GM06990 (cell line): ENCODE data around the gene TXNRD3.
"Not testable (repeated sequence)": the region's sequence is repeated elsewhere in the genome, so short reads cannot be mapped to it uniquely, and the experiment has no call there.

Experiments
- DNase-seq: peaks from one replicate; pipeline ENCODE4 v3.0.0-alpha.2; 2011; ENCODE audit not compliant: insufficient read length; ENCODE audit errors: extremely low read depth
- H3K27me3 ChIP-seq: replicated peaks from 2 replicates; pipeline ENCODE4 v1.6.0; 2011; ENCODE audit warnings: low read length; ENCODE audit not compliant: control insufficient read depth, insufficient read depth
- H3K36me3 ChIP-seq: 2 replicates; pipeline ENCODE4 v1.5.1; 2011; ENCODE audit warnings: low read length; ENCODE audit not compliant: control insufficient read depth, insufficient read depth
- H3K4me3 ChIP-seq: replicated peaks from 2 replicates; pipeline ENCODE4 v1.5.1; 2011; ENCODE audit warnings: low read depth, mild to moderate bottlenecking, control low read depth, low read length
- CTCF ChIP-seq: IDR thresholded peaks from 2 replicates; pipeline ENCODE4 v1.5.1; 2011; ENCODE audit warnings: low read length, control low read depth, mild to moderate bottlenecking, inconsistent platforms; ENCODE audit not compliant: insufficient read depth, poor library complexity, severe bottlenecking

TXNRD3 gene

DNA sequence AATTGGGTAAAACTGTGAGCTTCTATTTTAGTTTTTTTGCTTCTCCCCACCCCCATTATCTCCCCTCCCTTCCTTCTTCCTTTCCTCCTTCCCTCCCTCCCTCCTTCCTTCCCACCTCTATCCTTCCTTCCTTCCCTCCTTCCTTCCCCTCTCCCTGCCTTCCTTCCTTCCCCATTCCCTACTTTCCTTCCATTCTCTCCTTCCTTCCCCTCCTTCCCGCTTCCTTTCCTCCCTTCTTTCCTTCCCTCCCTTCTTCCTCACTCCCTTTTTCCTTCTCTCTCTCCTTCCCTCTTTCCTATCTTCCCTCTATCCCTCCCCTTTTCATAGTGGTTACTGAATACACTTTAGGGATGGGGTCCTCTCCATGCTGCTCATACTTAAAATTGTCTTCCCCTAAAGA, 55.8 kb downstream of the TXNRD3 start:
- TF ChIP-seq CTCF: no peak
- no peak for DNase-seq
- H3K4me3 ChIP-seq: no peak overlapping the region
- H3K27me3 ChIP-seq: no peaks in the 10 kb centered on the region
- H3K36me3 ChIP-seq: no peaks in the 10 kb centered on the region

GRCh38 chr3:126595479-126595878, 59.4 kb downstream of the TXNRD3 start:
- DNase-seq, H3K4me3 ChIP-seq, H3K27me3 ChIP-seq: not testable (repeated sequence)

DNA sequence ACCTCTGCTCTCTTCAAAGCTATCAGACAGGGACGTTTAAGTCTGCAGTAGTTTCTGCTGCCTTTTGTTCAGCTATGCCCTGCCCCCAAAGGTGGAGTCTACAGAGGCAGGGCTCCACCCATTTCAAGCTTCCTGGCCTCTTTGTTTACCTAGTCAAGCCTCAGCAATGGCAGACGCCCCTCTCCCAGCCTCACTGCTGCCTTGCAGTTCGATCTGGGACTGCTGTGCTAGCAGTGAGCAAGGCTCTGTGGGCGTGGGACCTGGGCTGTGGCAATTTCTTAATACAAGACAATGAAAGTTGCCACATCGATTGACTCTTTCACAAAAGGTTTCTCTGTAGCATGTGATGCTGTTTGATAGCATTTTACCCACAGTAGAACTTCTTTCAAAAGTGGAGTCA, 63.4 kb downstream of the TXNRD3 start:
- not testable (repeated sequence) for DNase-seq, H3K4me3 ChIP-seq, H3K27me3 ChIP-seq, H3K36me3 ChIP-seq

More at GRCh38 chr3:126595479-126595878, 59.4 kb downstream of the TXNRD3 start:
- H3K36me3 ChIP-seq: not testable (repeated sequence)

DNA sequence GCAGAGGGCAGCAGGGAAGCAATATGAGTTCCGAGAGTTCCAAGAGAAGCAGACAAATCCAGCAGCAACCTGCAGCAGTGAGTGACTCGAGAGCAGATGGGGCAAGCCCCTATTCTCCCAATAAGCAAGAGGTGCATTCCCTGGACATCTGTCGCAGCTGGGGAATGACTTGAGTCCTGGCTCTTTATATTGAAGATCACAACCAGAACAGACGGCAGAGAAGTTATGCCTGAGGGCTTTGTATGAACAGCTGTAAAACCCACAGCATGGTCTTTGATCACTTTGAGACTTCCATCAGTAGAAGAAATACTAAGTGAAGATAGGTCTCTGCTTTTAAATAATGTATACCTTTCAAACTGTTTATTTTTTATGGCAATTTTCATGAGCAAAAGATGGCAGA, 72.6 kb downstream of the TXNRD3 start:
- Histone ChIP-seq H3K27me3 (no peaks in the 10 kb centered on the region; the same call in 1 of the 2 replicates), H3K4me3 (no peak overlapping the region), H3K36me3 (no peaks in the 10 kb centered on the region)
- no peak for TF ChIP-seq CTCF
- no peak for DNase-seq

DNA sequence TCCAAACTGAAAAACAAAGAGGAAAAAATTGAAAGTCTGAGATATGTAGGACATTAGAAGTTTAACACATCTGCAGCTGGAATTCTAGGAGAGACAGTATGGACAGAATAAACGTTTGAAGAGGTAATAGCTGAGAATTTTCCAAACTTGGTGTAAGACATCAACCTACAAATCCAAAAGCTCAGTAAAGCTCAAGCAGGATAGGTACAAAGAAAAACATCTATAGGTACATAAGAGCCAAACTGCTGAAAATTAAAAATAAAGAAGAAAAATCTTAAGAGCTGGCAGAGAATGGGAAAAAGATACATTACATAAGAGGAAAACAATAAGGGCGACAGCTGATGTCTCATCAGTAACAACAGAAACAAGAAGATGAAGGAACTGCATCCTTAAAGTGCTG, 73.4 kb downstream of the TXNRD3 start:
- H3K36me3 ChIP-seq: no peaks in the 10 kb centered on the region
- H3K27me3 ChIP-seq: no peaks in the 10 kb centered on the region; the same call in 1 of the 2 replicates
- TF ChIP-seq CTCF: no peak
- no peak for DNase-seq
- H3K4me3 ChIP-seq: no peak overlapping the region

DNA sequence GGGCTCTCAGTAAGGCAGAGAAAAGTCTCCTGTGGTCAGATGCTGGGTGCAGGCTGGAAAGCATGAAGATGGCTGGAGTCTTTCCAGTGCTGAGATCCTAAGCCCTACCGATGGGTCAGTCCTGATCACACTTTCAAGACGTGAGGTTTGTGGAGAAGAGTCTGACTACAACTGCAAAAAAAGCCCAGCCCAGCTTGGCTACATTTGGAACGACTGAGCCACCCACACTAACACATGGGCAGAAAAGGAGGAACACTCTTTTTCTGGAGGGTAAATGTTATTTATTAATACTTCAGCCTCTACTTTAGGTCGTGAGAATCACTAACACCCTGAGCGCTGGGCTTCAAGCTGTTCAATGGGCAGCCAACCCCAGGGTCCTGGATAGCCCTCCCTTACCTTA, 74.2 kb downstream of the TXNRD3 start:
- DNase-seq: no peak
- no peak for TF ChIP-seq CTCF
- no peak overlapping the region for H3K4me3 ChIP-seq
- H3K36me3 ChIP-seq: no peaks in the 10 kb centered on the region
- H3K27me3 ChIP-seq: no peaks in the 10 kb centered on the region; the same call in 1 of the 2 replicates

DNA sequence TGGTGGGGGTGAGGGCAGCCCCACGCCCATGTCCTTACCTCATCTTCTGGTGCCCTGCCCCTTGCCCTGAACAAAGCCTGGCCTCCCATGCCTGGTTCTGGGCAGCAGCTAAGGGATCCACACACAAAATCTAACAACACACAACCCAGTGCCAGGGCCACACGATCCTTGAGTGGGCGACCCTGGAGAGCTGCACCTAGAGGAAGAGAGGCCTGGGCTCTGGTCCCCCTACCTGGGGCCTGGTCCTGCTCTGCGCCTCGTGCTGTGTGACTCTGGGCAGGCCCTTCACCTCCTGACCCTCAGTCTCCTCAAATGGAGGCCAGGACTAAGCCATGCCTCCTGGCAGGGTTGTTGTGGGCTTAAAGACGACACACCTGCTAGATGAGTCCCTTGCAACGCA, 76.2 kb downstream of the TXNRD3 start:
- no peaks in the 10 kb centered on the region; the same call in 1 of the 2 replicates for H3K27me3 ChIP-seq
- DNase-seq: no peak
- H3K4me3 ChIP-seq: no peak overlapping the region
- no peaks in the 10 kb centered on the region for H3K36me3 ChIP-seq
- no peak for TF ChIP-seq CTCF
